HG03571 (cell line): ENCODE measurements around the gene CDH24.

Experiments used
- ATAC-seq: cut with Tn5 transposase; IDR thresholded peaks from one replicate; pipeline ENCODE4 v1.9.1; 2021; ENCODE audit not compliant: unreplicated experiment

CDH24 gene

GRCh38 chr14:22998329-22999012, 58.8 kb downstream of the CDH24 start:
- no peak for ATAC-seq

- no peak for ATAC-seq
These were observed 59.5 kb downstream of the CDH24 start for GRCh38 chr14:22997676-22998323.
